Left renal cortex interstitium (tissue), 4 donors: ENCODE results near the gene SMYD5. TPM values are rescaled to one million over a fixed set of nuclear protein-coding genes. Genes with fewer than 3 reads are reported as not detected.
"Not testable (repeated sequence)": the region's sequence is repeated elsewhere in the genome, so short reads cannot be mapped to it uniquely, and the experiment has no call there.

Experiments used
- DNase-seq, 4 donors: peaks; one replicate each; pipeline ENCODE4 v3.0.0-alpha.2; 2013; ENCODE audit warnings: low read depth in 4 of 4, low spot score in 2 of 4, missing footprints in 1 of 4
- polyA plus RNA-seq, 4 donors: library from polyadenylated mRNA; unstranded; fragments of 120-200 nt; gene quantifications; one replicate each; pipeline ENCODE4 v1.2.1, GENCODE V29; 2013; ENCODE audit not compliant: insufficient read length in 4 of 4

The SMYD5 gene
- polyA plus RNA-seq, 4 donors = 34.1 to 43.2 (median 38.2) TPM

DNA sequence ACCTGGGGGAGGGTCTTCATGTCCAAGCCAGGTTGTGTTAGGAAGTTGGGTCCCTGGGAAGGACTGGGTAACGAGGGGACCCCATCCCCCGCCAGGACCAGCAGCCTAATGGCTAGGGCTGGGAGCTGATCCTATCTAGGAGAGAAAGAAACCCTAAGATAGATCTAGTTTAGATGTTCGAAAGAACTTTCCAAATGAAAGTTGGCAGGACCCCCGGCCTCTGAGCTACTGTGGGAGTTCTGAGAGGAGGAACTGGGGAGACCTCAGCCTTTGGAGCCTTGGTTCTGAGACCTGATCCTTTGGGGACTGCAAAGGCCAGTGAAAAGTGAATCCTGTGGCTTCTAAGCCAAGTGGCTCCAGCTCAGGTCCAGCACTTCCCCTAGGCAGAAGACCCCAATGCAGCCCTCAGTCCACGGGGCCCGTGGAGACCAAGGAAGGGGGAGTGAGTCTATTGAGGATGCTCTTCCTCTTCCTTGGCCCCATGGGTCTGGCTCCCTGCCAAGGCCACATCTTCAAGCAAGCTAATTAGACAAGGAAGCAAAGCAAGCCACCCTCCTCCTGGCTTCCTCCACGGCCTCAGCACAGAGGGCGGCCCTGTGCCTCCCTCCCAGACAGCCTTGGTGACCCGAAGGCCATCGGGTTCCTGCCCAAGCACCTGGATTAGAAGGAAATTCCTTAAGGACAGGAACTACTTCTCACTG, 43.5 kb downstream of the SMYD5 start:
- no peak for DNase-seq

DNA sequence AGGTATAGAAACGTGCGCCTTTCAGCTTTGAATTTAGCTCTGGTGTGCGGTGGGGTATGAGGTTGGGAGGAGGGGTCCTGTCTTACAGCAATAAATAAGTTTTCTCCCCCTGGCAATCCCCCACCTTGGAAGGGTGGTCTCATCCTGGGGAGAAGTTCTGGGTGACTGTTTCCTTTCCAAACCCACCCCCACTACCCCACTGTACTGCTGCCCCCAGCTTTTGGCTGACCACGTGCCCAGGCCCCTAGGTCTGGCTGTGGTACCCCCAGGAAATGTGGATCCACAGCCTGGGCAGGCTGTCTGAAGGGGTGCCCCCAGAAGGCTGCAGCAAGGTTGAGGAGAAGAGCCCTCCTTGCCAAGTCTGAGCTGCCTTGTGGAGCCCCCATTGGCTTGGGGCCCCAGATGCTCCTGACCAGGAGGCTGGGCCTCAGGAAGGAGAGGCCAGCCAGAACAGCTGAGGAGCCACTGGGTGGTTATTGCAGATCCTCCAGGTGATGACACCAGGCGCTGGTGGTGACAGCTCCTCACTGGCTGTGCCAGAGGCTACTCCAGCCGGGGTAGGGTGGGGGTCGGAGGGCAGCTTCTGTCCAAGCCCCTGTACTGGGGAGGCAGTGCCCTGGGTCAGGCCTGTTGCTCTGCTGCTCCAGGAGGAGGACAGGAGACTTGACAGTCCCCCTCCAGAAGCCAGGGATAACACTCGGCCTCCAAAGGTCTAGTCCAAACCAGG, 44.3 kb downstream of the SMYD5 start:
- no peak for DNase-seq

DNA sequence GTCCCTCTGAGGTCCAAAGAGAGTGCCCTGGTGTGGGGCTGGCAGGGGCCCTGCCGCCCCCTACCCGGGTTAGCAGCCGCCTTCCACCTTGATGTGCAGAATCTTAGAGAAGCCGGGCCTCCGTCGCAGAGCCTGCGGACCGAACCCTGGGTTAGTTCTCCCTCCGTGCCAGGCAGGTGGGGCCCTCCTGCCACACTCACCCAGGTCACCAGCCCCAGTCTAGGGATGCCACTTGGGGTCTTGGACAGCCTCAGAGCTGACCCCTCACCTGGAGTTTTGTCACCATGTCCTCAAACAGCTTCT, 44.8 kb downstream of the SMYD5 start:
- no peak for DNase-seq

DNA sequence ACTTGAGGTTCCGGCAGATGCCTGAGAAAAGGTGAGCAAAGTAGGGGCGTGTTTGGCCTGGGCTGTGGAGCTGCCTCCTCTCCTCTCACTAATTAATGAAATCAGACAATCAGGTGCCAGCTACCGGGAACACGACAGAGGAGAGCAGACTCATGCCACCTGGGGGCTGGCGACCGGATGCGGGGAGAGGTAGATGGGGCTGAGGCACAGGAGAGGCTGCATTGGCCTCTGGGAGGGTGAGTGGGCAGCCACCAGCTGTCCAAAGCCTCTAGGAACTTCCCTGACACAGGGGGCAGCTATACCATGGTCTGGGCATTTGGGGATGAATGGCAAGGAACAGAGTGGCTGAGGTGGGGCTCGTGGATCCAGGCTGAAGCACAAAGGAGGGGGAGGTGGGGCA, 45.2 kb downstream of the SMYD5 start:
- DNase-seq = no peak

DNA sequence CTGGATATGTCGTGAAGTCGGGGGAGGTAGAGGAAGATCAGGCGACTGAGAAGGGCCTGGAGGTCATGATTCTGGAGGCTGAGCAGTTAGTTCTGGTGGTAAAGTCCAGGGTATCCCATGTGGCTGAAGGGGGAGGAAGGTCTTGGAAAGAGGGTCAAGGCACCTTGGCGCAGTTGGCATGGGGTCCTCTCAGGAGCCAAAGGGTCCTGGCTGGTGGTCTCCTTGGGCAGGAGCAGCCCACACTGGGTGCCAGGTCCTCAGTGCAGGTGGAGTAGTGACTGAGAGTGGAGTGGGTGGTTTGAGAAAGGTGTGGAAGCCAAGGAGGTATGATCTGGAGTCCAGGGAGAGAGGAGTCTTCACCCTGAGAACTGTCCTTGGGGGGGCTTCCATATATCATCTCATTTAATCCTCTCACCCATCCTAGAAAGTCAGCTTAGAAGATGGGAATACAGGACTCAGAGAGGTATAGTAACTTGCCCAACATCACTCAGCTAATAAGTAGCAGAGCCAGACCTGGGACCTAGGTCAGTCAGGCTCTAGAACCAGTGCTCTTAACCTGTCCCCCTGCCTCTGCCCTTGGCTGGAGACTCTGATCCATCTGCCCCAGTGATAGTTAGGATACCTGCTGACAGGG, 45.8 kb downstream of the SMYD5 start:
- DNase-seq = no peak

DNA sequence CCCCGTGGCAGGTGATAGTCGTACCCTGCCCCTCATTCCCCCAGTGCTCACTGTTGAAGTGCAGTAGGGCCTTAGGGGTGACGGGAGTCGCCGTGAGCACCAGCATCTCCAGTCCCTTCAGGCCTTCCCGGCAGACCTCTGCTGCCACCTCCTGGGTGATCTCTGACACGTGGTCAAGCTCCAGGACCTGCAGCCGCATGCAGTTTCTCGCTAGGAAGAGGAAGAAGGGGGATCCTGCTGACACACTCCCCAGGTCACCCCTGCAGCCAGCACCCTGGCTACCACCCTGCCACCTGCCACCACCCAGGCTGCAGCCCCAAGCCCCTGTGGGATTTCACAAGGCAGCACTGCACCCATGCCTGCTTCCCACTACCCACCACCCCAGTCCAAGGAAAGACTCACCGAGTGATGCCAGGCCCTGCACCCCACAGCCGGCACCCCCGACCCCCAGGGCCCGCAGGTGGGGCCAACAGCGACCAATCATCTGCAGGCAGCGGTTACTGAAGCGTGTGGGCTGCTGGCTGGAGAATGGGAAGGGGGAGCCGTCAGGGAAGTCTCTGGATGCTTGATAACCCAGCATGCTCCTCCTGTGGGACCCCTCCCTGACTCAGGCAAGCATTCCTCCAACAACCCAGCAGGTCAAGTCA, 46.4 kb downstream of the SMYD5 start:
- DNase-seq = no peak

DNA sequence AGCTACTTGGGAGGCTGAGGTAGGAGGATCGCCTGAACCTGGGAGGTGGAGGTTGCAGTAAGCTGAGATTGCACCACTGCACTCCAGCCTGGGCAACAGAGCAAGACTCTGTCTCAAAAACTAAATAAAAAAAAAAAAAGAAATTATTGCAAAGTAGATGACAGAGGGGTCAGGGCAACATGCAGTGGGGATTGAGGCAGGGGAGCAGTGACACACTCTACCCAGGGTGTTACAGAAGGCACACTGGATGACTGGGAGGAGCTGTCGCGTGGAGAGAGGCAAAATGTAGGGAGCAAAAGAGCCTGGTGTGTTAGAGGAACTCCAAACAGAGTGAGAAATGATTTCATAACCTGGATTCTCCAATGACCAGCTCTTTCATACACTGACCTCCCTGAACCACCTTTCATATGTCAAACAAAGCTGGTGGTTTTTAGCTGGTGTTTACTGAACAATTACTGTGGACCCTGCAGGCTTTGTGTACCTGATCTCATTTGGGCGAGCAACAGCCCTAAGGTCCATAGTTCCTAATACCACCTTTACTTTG, 48.1 kb downstream of the SMYD5 start:
- no peak for DNase-seq

DNA sequence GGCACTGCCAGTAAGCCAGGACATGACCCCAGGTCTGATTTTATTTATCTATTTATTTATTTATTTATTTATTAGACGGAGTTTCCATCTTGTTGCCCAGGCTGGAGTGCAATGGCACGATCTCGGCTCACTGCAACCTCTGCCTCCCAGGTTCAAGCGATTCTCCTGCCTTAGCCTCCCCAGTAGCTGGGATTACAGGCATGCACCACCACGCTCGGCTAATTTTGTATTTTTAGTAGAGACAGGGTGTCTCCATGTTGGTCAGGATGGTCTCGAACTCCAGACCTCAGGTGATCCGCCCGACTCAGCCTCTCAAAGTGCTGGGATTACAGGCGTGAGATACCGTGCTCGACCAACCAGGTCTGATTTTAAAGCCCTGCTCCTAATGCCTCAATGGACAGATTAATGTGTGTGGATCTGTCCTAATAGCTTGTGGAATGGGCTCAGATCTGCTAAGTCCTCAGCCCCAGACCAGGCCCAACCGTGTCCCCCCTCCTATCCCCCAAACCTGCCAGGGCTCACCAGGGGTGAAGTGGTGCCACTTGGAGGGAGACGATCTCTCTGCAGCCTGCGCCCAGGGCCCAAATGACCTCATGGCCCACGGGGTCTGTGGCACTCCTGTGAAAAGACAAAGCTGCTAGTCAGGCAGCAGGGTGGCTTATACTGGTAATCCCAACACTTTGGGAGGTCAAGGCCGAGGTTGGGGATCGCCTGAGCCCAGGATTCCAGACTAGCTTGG, 48.8 kb downstream of the SMYD5 start:
- not testable (repeated sequence) for DNase-seq

DNA sequence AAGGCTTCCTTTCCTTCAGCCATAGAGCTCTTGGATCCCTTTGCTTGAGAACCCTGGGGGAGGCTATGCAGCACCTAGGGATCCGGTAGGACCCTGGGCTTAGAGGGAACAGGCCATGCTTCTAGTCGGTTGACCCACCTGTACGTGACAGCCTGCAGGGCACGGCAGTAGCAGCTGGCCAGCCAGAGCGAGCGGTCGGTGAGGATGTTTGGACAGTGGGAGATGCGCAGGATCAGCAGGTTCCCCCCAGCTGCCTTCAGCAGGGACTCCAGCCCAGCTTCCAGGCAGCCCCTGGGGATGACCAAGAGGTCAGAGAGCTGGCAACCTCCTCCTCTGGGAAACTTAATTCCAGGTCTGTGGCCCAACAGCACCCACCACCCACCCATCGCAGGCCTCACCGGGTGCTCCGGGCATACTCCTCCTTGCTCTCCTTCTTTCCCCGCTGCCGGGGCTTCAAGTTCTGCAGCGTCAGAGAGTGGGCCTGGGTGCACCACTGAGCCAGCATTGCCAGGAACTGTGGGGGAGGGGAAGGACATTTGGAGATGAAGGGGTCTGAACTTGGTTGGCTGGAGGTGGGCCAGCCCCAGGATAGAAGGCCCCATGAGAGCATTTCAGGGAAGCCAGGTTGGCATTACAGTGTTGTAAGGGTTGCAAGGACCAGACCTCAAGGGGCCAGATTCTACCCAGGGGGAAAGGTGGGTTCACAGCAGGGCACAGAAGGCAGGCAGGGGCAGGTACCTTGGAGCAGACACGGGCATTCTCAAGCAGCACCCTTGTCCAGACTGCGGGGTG, 49.7 kb downstream of the SMYD5 start:
- DNase-seq = no peak

DNA sequence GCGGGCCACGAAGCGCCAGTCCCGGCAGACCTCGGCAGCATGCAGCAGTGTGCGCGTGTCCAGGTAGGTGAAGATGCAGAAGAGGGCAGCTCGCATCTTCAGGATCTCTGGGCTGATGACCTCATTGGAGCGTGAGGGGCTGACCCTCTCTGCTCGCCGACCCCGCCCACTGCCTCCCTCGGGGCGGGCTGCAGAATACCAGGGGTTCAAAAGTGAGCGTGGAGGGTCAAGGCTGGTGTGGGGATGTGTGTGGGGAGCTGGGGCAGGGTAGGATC, 50.2 kb downstream of the SMYD5 start:
- no peak for DNase-seq

DNA sequence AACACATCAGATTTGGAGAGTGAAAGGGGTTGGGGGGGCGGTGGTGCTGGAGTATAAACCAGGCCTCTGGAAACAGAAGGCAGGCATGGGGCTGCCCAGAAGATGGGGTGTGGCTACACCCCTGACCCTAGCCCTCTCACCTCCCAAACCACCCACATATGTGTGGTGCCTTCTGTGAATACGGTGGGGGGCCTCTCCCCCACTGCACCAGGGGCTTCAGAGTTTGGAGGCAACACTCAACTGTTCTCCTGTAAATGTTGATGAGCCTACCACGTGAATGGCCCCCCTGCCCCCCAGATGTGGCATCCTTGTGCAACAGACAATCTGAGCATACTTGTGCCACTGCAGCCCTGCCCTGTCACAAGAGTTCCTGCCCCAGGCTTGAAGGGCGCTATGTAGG, 50.7 kb downstream of the SMYD5 start:
- no peak for DNase-seq

DNA sequence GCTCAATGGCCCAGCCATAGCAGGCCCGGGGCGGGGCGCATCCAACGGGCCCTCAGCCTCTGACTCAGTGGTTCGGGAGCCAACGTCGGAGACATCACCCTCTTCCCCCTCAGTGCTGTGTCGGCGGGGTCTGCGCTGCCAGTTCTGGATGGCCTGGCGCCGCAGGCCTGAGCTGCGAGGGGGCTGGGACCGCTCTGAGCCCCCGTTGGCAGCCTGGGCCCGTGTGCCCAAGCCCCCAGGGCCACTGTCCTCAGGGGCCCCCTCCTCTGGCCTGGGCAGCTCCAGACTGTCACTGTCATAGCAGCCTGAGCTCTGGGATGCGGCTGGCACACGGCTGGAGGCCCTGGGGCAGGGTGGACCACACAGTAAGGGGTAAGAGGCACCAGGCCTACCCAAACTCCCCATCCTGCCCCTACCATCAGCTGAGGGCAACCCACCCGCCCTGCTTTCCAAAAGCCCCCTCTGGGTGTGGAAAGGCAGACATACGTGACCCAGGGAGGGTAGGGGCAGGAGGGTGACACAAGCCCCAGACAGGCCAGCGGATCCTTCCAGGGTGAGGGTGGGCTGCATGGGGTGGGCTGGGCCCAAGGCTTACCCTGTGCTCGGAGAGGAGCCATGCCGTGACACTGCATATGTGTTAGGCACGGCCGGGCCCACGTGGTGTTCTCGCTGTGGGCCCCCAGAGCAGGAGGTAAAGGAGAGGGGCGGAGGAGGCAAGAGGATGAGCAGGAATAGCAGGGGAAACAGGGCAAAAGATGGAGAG, 51.4 kb downstream of the SMYD5 start:
- no peak for DNase-seq

DNA sequence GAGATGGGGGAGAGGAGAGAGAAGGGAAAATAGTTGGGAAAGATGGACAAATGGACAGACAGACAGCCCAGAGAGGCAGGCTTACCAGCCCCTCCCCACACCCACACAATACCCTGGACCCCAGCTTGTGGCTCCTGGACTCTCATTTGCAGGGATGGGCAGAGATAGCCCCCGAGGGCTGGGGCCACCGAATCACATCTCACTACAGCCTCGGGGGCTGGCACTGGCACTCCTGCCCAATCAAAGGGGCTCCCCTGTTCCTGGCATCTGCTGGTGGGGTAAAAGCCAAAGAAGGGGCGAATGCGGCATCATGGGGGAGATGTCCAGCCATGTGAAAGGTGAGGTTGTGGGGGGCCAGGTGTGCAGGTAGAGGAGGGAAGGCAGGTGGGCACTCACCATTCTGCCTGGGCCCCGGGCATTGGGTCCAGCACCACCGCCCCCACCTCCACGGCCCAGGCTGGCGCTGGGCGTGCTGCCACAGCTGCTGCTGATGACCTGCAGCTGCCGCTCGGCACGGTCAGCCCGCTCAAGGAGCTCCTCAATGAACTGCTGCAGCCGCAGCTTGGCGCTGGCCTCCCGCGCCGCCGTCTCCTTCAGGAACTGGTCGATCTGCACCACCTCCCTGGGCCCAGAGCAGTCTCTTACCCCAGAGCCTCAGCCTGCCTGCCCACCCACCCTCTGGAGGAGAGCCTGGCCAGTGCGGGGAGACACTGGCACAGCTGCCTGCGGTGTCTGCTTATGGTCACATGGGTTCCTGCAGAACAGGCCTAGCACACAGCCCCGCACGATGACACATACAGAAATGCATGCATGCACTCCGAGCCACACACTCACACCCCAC, 52.2 kb downstream of the SMYD5 start:
- DNase-seq = no peak

DNA sequence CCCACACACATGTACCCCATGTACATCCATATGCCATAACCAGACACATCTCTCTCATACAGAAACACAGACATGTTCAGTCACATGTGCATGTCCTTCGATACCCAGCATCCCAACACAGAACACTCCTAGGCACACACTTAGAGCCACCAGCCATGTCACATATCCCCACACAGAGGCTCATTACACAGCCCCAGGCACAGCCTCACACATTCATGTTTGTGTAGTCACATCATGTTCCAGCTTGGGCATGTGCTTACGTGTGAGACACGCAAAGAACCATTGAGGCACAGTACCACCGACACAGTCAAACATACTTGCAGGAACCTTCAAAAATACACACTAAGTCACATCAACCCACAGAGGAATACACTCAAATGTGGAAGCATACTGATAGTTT, 53.0 kb downstream of the SMYD5 start:
- no peak for DNase-seq

DNA sequence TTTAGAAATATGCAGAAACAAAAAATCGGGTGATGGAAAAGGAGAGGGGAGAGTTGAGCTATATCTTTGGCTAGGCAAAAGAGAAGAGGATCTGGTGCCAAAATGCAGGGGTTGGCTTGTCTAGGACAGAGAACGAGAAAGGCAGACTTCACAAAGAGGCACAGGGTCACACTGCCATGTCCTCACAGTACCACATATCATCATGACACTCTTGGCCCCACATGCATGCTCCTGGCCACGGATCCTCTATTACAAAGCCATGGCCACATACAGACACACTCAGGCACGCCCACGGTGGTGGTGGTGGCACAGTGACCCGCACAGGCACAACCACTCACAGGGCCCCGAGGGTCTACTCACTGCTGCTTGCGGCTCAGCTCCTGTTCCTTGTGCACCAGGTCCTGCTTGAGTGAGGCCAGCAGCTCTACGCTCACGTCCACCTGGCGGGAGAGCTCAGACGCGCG, 54.4 kb downstream of the SMYD5 start:
- no peak for DNase-seq

DNA sequence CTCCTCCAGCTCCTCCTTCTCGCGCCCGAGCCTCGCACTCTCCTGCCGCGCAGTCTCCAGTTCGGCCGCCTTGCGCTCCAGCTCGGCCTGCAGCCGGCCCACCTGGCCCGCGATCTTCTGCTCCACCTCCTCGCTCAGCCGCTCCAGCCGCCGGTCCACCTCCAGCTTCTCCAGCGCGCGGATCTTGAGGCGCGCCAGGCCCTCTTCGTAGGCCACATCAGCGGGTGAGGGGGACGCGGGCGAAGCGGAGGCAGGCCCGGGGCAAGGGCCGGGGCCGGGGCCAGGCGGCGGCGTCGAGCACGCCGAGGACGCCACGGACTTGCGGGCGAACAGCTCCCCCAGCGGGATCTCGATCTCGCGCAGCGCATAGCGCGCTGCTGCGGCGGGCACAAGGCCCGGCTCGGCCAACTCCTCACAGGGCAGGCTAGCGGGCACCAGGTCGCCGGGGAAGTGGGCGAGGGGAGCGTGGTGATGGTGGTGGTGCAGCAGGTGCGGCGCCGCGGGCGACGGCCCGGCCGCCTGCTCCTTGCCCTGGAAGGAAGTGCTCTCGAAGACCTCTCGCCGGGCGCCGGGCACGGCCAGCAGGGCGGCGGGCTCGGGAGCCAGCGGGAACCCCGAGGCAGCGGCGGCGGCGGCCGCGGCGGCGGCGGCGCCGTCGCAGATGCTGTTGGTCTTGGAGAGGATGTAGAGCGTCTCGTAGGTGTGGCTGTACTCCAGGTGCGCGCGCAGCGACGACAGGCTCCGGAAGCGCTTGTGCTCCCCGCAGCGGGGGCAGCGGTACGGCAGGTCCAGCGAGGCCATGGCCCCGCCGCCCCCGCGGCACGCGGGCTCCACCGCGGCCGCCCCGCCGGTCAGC, 55.0 kb downstream of the SMYD5 start:
- DNase-seq = no peak

DNA sequence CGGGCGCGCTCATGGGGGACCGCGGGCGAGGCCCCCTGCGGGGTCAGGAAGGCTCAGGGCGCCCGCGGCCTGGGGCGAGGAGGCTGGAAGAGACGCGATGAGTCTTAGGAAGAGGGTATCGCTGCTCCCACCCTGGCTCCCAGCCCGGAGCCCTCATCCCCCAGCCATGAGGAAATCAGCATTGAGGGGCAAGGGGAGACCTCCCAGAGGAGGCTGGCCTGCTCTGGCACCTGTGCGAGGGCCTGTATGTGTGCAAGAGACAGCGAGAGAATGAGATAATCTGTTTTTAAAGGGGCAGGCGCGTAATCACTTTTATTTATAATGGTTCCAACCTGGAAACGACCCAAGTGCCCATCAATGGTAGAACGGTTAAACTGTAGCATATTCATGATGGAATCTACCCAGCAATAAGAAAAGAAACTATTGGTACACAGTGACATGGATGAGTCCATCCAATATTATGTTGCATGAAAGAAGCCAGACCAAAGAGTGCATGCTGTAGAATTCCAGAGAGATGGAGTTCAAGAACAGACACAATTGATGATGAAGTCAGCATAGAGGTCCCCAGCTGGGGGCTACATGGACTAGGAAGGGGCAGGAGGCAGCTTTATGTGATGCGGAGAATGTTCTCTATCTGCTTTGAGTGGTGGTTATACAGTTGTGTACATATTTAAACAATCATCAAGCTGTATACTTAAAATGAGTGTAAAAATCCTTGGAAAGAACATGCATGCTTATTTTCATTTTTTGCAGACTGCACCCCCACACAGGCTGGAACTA, 55.8 kb downstream of the SMYD5 start:
- no peak for DNase-seq
